A549 (cell line): ENCODE measurements around the gene NCBP3.

Experiments
- CBX2 ChIP-seq: fragments of 200-600 bp; sonication (generic); IDR thresholded peaks from 2 replicates; pipeline ENCODE4 v1.6.1; 2016; ENCODE audit warnings: low read depth, mild to moderate bottlenecking, borderline replicate concordance
- CEBPB ChIP-seq, 2 experiments: fragments of >200 bp in 1 of 2; sonication (Bioruptor Twin) in 1 of 2; formaldehyde crosslinking in 1 of 2; IDR thresholded peaks; 2 replicates each; pipeline ENCODE4 v1.6.1; 2012 to 2016
- CHD4 ChIP-seq: fragments of 200-600 bp; sonication (generic); IDR thresholded peaks from 2 replicates; pipeline ENCODE4 v1.6.1; 2016; ENCODE audit warnings: antibody characterized with exemption, mild to moderate bottlenecking, borderline replicate concordance
- MAFK ChIP-seq: fragments of 450-650 bp; IDR thresholded peaks from 2 replicates; pipeline ENCODE4 v1.6.1; 2014; ENCODE audit not compliant: partially characterized antibody
- NR3C1 ChIP-seq: fragments of >200 bp; sonication (Bioruptor Twin); formaldehyde crosslinking; IDR thresholded peaks from 3 replicates; pipeline ENCODE4 v1.6.1; 2017
- PBX3 ChIP-seq: IDR thresholded peaks from 2 replicates; pipeline ENCODE4 v1.6.1; 2012
- RFX5 ChIP-seq: fragments of 450-650 bp; IDR thresholded peaks from 2 replicates; pipeline ENCODE4 v1.7.1; 2014; ENCODE audit warnings: antibody characterized with exemption, mild to moderate bottlenecking, moderate library complexity
- TF ChIP-seq, protein P1 (sequence below): fragments of 250-450 bp; sonication (Bioruptor Pico); IDR thresholded peaks from 2 replicates; pipeline ENCODE4 v1.5.0; 2020; ENCODE audit warnings: low read depth, mild to moderate bottlenecking, moderate library complexity
- TF ChIP-seq, protein P2 (sequence below): fragments of >200 bp; sonication (Bioruptor Twin); formaldehyde crosslinking; IDR thresholded peaks from 3 replicates; pipeline ENCODE4 v1.5.1; 2016

GRCh38 chr17:3762922-3763776 lies 82.9 kb downstream of the NCBP3 start:
- TF ChIP-seq, protein P1, sequence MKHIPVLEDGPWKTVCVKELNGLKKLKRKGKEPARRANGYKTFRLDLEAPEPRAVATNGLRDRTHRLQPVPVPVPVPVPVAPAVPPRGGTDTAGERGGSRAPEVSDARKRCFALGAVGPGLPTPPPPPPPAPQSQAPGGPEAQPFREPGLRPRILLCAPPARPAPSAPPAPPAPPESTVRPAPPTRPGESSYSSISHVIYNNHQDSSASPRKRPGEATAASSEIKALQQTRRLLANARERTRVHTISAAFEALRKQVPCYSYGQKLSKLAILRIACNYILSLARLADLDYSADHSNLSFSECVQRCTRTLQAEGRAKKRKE: no peak
- TF ChIP-seq, protein P2, sequence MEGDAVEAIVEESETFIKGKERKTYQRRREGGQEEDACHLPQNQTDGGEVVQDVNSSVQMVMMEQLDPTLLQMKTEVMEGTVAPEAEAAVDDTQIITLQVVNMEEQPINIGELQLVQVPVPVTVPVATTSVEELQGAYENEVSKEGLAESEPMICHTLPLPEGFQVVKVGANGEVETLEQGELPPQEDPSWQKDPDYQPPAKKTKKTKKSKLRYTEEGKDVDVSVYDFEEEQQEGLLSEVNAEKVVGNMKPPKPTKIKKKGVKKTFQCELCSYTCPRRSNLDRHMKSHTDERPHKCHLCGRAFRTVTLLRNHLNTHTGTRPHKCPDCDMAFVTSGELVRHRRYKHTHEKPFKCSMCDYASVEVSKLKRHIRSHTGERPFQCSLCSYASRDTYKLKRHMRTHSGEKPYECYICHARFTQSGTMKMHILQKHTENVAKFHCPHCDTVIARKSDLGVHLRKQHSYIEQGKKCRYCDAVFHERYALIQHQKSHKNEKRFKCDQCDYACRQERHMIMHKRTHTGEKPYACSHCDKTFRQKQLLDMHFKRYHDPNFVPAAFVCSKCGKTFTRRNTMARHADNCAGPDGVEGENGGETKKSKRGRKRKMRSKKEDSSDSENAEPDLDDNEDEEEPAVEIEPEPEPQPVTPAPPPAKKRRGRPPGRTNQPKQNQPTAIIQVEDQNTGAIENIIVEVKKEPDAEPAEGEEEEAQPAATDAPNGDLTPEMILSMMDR: no peak
- TF ChIP-seq CHD4 (no peak), PBX3 (no peak), CBX2 (no peak), NR3C1 (no peak), MAFK (no peak), RFX5 (no peak), CEBPB (IDR thresholded peaks at IDR 0.05) (no peak)
